Left lung (tissue), 10 donors: ENCODE measurements around the gene PATL2. TPM values are rescaled to one million over a fixed set of nuclear protein-coding genes. Genes with fewer than 3 reads are reported as not detected.
A peak's percentile ranks its signal among the peaks of the same experiment; 100 is the strongest.

Experiments
- ATAC-seq: fragments of 200-7000 bp; cut with Tn5 transposase; one replicate; pipeline ENCODE4 v1.9.1; 2020; ENCODE audit warnings: moderate library complexity
- DNase-seq, 4 donors: peaks; one replicate each; pipeline ENCODE4 v3.0.0-alpha.2; 2013 to 2020
- H3K27ac ChIP-seq, 2 donors: fragments of 200-600 bp; sonication (generic) in 1 of 2; one replicate each; pipeline versions ENCODE4 v1.5.0 to v1.8.0; 2020 to 2021
- H3K27me3 ChIP-seq, 2 donors: fragments of 200-600 bp; sonication (generic) in 1 of 2; one replicate each; pipeline versions ENCODE4 v1.5.0 to v1.8.0; 2020 to 2021
- H3K36me3 ChIP-seq, 2 donors: fragments of 200-600 bp; sonication (generic) in 1 of 2; one replicate each; pipeline versions ENCODE4 v1.5.0 to v1.8.0; 2020 to 2021
- H3K4me1 ChIP-seq, 2 donors: fragments of 200-600 bp; one replicate each; pipeline ENCODE4 v1.8.0; 2021
- H3K4me3 ChIP-seq, 2 donors: fragments of 200-600 bp; sonication (generic) in 1 of 2; one replicate each; pipeline versions ENCODE4 v1.5.0 to v1.8.0; 2020 to 2021; ENCODE audit warnings: mild to moderate bottlenecking in 1 of 2
- H3K9me3 ChIP-seq, 2 donors: fragments of 200-600 bp; sonication (generic) in 1 of 2; one replicate each; pipeline versions ENCODE4 v1.5.0 to v1.8.0; 2020 to 2021
- intact Hi-C, 2 donors: fragments of 100-400 bp; cut with DNase I; formaldehyde crosslinking; loops; one replicate each; pipeline versions ENCODE4 v1.11.2 to v1.14.2; 2022
- polyA plus RNA-seq, 6 donors: library from polyadenylated mRNA; unstranded; fragments of 120-200 nt; gene quantifications; one replicate each; pipeline ENCODE4 v1.2.1, GENCODE V29; 2013; ENCODE audit not compliant: insufficient read length in 6 of 6
- total RNA-seq, 2 donors: library from RNA; stranded (reverse); fragmentation: NEBNext Ultra II Directional; extraction: Animal tissue kit (Norgen Biotek cat#: 25700); gene quantifications; one replicate each; pipeline ENCODE4 v1.2.1, GENCODE V29; 2021
- TF ChIP-seq, protein P1 (sequence below), 2 donors: fragments of 200-600 bp; sonication (generic) in 1 of 2; IDR thresholded peaks; one replicate each; pipeline versions ENCODE4 v1.5.0 to v1.8.0; 2021; ENCODE audit warnings: antibody characterized with exemption in 2 of 2
- donor health status: DM: no; HTN: yes; CAD: no.
- donor health status: DM: no; HTN: no; CAD: no.

Gene PATL2
- total and polyA plus RNA-seq, 8 donors = 0.88 to 3.8 (median 1.1) TPM

DNA sequence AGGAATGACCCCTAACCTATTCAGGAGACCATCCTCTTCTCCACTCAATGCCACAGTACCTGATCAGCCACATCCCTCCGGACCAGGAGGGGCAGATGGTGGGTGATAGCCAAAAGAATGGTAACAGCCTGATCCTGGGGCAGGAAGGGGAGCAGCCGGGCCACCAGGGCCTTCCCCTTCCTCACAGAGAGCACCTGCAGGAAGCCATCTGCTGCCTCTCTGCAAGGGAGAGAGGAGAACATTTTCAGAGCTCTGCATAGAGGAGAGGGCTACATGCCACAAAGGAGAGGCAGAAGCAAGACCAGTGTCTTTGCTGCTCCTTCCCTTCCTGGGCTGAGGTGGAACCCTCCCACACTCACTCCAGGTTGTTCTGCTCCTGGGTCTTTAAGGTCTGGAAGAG is 42.2 kb downstream of the PATL2 start:
- H3K27ac ChIP-seq = no peak overlapping the region
- no peaks in the 10 kb centered on the region for H3K27me3 ChIP-seq
- DNase-seq (no peak), ATAC-seq (no peak)
- H3K36me3 ChIP-seq = no peaks in the 10 kb centered on the region
- H3K4me1 ChIP-seq = peaks cover 3 to 25% of the 10 kb centered on the region in 2 donors
- intact Hi-C loops = loop anchor here in 1 of 2 donors (10.0 kb wide), 1 partner anchor 66 kb away; the partner anchor contains the start of gene TRIM69
- H3K4me3 ChIP-seq = no peak overlapping the region
- TF ChIP-seq, protein P1, sequence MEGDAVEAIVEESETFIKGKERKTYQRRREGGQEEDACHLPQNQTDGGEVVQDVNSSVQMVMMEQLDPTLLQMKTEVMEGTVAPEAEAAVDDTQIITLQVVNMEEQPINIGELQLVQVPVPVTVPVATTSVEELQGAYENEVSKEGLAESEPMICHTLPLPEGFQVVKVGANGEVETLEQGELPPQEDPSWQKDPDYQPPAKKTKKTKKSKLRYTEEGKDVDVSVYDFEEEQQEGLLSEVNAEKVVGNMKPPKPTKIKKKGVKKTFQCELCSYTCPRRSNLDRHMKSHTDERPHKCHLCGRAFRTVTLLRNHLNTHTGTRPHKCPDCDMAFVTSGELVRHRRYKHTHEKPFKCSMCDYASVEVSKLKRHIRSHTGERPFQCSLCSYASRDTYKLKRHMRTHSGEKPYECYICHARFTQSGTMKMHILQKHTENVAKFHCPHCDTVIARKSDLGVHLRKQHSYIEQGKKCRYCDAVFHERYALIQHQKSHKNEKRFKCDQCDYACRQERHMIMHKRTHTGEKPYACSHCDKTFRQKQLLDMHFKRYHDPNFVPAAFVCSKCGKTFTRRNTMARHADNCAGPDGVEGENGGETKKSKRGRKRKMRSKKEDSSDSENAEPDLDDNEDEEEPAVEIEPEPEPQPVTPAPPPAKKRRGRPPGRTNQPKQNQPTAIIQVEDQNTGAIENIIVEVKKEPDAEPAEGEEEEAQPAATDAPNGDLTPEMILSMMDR (IDR thresholded peaks at IDR 0.05) = no peak
- H3K9me3 ChIP-seq = no peaks in the 10 kb centered on the region

DNA sequence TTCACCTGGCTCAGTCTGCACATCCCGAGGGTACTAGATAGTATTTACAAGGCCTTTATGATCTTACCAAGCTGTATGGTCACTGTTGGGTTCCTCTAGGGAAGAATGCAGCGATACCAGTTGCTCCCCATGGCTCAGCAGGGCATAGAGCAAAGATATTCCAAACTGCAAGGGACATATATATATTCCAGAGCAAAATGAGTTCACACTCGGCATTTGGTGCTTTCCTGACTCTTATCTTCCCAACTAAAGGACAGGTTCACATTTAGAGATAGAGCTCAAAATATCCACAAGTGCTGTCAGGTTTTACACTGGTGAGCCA is 44.1 kb downstream of the PATL2 start:
- Histone ChIP-seq H3K27ac (no peak overlapping the region), H3K4me3 (no peak overlapping the region), H3K4me1 (peaks cover 5 to 33% of the 10 kb centered on the region in 2 donors), H3K27me3 (no peaks in the 10 kb centered on the region), H3K36me3 (no peaks in the 10 kb centered on the region), H3K9me3 (no peaks in the 10 kb centered on the region)
- intact Hi-C loops = loop anchor here in 1 of 2 donors (10.0 kb wide), 1 partner anchor 68 kb away; the partner anchor contains the start of gene TRIM69
- TF ChIP-seq, protein P1 (IDR thresholded peaks at IDR 0.05) = no peak
- ATAC-seq (no peak), DNase-seq (no peak)

DNA sequence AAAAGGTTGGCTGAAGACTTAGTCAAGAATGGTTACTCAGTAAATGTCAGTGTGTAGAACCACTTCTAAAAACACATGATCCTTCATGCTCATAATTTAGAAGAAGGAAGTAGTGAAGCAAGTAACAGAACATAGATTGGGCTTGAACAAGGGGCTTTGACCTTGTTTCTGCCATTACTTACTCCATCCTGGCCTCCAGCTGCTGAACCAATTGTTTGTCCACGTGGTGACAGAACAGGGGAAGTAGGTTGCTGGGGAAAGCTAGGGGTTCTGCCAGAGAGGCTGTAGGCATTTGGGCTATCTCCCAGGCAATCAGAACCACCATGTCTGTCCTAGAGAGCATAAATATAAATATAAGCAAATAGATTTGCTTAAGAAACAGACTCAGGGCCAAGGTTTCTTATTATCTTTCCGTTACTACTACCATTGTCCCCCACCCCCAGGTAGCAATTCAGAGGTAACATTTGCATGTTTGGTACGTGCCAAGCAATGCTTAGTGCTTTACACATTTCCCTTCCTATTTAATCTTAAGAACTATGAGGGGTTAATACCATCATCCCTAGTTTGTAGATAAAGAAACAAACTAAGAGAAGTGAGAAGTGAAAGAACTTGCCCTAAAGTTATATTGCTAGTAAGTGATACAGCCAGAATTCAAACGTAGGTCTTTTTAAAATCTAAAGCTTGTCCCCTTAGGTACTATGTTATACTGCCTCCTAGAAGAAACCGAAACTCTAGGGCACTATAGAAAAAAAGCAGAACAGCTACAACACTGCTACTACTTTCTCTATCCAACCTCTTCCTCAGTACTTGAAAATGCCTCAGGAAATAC is 44.7 kb downstream of the PATL2 start:
- H3K27ac ChIP-seq = no peak overlapping the region
- intact Hi-C loops = loop anchor here in 1 of 2 donors (10.0 kb wide), 1 partner anchor 68 kb away; the partner anchor contains the start of gene TRIM69
- TF ChIP-seq, protein P1 (IDR thresholded peaks at IDR 0.05) = no peak
- H3K36me3 ChIP-seq = no peaks in the 10 kb centered on the region
- DNase-seq = no peak
- peaks cover 5 to 39% of the 10 kb centered on the region in 2 donors for H3K4me1 ChIP-seq
- no peaks in the 10 kb centered on the region for H3K9me3 ChIP-seq
- no peak overlapping the region for H3K4me3 ChIP-seq
- ATAC-seq = no peak
- no peaks in the 10 kb centered on the region for H3K27me3 ChIP-seq

DNA sequence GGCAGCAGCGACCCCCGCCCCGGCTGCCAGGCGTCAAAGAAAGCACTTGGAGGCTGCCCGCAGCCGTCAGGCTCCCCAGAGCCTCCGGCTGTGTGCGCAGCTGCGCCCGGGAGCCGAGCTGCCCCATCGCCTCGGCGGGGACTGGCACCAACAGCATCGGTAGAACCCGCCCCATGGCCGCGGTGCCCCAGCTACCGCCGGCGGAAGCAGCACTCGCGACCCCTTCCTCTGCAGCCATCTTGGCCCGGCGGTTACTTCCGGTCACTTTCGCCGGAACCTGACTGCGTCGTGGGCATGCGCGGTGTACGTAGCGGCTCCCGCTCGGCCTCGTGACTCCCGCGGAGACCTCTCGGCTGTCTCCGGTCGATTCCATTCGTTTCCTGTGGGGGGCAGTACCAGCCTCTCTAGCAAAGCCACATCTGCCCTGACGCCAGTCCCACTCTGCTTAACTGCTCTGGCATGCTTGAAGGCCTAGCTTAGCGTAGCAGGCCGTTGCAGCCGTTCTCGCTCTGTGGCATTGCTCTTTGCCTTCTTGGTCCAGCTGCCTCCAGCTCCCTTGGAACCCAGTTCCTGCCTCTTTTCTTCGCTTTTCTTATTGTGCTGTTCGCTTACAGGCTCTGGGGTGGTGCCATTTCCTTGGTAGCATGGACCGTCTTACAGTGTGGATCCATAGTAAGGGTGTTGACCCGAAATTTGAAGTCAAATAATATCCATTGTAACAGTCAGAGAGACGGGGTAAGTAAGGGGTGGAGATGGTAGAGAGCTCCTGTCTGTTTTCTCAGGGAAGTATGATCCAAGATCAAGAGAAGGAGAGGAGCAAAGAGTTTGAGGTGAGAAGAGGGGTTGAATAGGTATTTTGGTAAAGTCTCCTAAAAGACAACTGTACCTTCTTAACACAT is 47.5 kb downstream of the PATL2 start, which contains the start of gene SPG11:
TSS of gene SPG11 (minus strand) at position 253 of the 899 bp plus-strand sequence. CDS start at position 238, 15 bp downstream.
- Histone ChIP-seq H3K36me3 (peaks cover 0 to 14% of the 10 kb centered on the region in 2 donors), H3K4me3 (peak within 1 kb of the TSS; percentile 95 to 100), H3K9me3 (no peaks in the 10 kb centered on the region), H3K27ac (peak within 1 kb of the TSS; percentile 98 to 100), H3K27me3 (no peaks in the 10 kb centered on the region), H3K4me1 (peaks cover 5 to 57% of the 10 kb centered on the region in 2 donors)
- intact Hi-C loops = loop anchor here (5.0 to 10.0 kb wide), 2 partner anchors 71 to 74 kb away; partner anchors contain the start of gene TRIM69 (in 2 of the 2)
- ATAC-seq = peak; percentile 96
- TF ChIP-seq, protein P1 (IDR thresholded peaks at IDR 0.05) = peak; percentile 91 to 99
- peak; percentile 92 to 99 (median 98) for DNase-seq
